Kidney epithelial cell (primary cell): ENCODE data around the gene TMEM178B. TPM values are rescaled to one million over a fixed set of nuclear protein-coding genes. Genes with fewer than 3 reads are reported as not detected.

Experiments
- DNase-seq: peaks from one replicate; pipeline ENCODE4 v3.0.0-alpha.2; 2010; ENCODE audit warnings: low read depth
- H3K27me3 ChIP-seq: 2 replicates; pipeline ENCODE4 v1.6.0; 2011; ENCODE audit warnings: low read length; ENCODE audit not compliant: control insufficient read depth, insufficient read depth
- H3K36me3 ChIP-seq: 2 replicates; pipeline ENCODE4 v1.5.1; 2011; ENCODE audit warnings: low read length; ENCODE audit not compliant: control insufficient read depth, insufficient read depth
- H3K4me3 ChIP-seq: 2 replicates; pipeline ENCODE4 v1.5.1; 2011; ENCODE audit warnings: low read depth, mild to moderate bottlenecking, control low read depth, low read length
- total RNA-seq: library from RNA; depleted of rRNA; stranded (reverse); fragments of >200 nt; gene quantifications from 2 replicates; pipeline ENCODE4 v1.2.3, GENCODE V29; 2015
- TF ChIP-seq, protein P1 (sequence below): IDR thresholded peaks from 2 replicates; pipeline ENCODE4 v1.5.1; 2011; ENCODE audit warnings: mild to moderate bottlenecking, moderate library complexity, low read length, control low read depth, inconsistent platforms; ENCODE audit not compliant: insufficient read depth, poor library complexity, severe bottlenecking

The TMEM178B gene
- total RNA-seq, 1 donor from 2014 or later: 9.7 TPM

DNA sequence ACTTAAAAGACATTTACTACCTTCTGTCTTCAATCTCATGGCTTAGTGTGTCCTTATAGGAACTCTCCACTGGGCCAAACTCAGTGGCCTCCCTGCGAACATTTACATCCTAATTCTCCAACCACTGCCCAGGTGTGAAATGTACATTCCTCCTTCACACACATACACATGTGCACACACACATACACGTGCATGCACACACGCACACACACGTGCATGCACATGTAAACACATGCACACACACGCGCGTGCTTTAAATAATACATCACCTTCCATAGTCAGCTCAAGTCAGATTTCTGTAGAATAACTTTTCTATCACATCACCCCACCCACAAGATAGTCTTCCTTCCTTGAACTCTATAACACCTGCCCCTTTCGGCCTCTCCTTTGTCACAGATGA is 216.5 kb downstream of the TMEM178B start:
- no peak for DNase-seq
- Histone ChIP-seq H3K36me3 (no peaks in the 10 kb centered on the region), H3K27me3 (no peaks in the 10 kb centered on the region), H3K4me3 (no peak overlapping the region)
- TF ChIP-seq, protein P1, sequence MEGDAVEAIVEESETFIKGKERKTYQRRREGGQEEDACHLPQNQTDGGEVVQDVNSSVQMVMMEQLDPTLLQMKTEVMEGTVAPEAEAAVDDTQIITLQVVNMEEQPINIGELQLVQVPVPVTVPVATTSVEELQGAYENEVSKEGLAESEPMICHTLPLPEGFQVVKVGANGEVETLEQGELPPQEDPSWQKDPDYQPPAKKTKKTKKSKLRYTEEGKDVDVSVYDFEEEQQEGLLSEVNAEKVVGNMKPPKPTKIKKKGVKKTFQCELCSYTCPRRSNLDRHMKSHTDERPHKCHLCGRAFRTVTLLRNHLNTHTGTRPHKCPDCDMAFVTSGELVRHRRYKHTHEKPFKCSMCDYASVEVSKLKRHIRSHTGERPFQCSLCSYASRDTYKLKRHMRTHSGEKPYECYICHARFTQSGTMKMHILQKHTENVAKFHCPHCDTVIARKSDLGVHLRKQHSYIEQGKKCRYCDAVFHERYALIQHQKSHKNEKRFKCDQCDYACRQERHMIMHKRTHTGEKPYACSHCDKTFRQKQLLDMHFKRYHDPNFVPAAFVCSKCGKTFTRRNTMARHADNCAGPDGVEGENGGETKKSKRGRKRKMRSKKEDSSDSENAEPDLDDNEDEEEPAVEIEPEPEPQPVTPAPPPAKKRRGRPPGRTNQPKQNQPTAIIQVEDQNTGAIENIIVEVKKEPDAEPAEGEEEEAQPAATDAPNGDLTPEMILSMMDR: no peak

DNA sequence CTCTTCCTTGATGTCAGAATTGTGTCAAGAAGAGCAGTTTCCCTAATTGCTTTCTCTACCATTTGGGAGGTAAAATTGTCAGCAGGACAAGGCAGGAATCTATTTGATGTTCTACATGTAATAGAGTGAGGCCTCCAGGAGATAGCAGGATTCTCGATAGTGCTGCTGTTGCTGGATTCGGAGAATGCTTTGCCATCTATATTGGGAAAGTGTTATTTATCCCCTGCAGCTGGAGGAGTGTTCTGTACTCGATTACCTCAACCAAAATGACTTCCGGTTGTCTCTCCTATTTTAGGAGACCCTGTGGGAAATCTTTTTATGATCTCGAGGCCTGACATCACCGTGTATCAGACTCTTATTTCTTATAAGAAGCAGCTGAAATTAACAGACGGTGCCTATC is 217.1 kb downstream of the TMEM178B start:
- TF ChIP-seq, protein P1: no peak
- Histone ChIP-seq H3K4me3 (no peak overlapping the region), H3K27me3 (no peaks in the 10 kb centered on the region), H3K36me3 (no peaks in the 10 kb centered on the region)
- no peak for DNase-seq

DNA sequence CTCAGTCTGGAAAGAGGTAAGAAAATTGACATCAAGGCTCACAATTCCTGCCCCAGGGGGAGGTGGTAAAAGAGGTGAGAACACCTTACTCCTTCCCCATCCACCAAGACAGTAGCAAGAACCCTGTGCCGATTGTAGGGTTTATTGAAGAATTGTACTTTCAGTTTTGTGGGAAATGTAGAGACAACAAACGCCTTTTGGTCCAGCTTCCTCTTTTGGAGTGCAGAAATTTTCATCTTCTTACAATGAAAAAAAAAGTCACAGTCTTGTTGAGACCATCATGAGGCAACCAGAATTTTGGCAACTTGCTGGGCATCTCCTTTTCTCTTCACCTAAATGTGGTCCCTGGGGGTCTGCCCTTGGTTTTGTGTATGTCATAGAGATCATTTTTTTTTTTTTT is 217.7 kb downstream of the TMEM178B start:
- no peak for DNase-seq
- Histone ChIP-seq H3K4me3 (no peak overlapping the region), H3K27me3 (no peaks in the 10 kb centered on the region), H3K36me3 (no peaks in the 10 kb centered on the region)
- TF ChIP-seq, protein P1: no peak

DNA sequence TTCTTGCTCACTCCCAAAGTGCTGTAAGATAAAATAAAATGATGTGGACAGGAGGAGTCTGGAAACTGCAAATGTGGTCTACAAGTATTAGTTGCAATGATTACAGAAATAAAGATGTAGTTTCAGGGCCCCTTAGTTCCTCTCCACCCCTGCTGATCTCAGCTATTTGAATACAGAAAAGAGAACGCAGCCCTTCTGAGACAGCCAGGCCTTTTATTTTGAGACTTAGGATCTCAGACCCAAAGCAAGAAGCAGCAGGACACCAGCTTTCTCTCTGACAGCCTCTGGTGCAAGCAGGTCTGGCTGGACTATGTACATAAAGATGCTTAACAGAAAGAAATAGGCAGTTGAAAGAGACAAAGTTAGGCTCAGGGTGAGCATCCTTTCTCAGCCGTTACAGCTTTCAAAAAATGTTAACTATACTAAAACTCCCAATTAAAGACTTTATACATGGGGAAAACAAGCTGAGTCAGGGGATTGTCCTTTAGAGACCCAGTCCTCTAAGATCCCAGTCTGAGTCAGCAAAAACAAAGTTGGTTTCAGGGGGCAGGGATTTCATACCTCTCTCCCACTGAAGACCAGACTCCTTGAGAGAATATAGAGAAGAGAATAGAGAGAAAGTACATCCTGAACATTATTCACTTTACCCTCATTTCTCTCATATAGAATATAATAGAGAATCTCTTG is 220.4 kb downstream of the TMEM178B start:
- TF ChIP-seq, protein P1: no peak
- no peaks in the 10 kb centered on the region for H3K27me3 ChIP-seq
- DNase-seq: no peak
- H3K36me3 ChIP-seq: no peaks in the 10 kb centered on the region
- no peak overlapping the region for H3K4me3 ChIP-seq

DNA sequence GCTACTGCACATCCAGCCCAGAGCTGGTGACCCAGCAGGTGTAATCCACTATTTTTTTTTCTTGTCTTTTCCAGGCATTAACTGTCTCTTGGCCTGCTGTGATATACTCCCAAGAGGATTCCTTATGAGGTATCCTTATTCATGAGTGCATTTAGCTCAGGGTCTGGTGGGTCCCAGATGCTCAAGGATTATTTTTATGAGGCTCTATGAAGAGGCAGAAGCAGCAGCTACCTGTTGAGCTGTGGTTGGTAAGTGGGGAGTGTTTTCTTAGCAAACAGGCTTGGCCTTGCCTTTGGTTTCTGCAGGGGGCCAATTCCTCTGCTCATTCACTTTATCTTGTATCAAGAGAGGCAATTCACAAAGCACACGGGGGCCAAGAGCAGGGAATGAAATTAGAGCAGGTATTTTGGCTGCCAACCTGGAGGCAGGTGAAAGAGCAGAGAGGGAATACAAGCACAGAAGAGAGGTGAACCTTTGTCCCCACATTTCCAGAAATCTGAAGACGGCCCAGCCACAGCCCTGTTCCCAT is 221.6 kb downstream of the TMEM178B start:
- DNase-seq: no peak
- no peaks in the 10 kb centered on the region for H3K36me3 ChIP-seq
- TF ChIP-seq, protein P1: no peak
- H3K27me3 ChIP-seq: no peaks in the 10 kb centered on the region
- no peak overlapping the region for H3K4me3 ChIP-seq

DNA sequence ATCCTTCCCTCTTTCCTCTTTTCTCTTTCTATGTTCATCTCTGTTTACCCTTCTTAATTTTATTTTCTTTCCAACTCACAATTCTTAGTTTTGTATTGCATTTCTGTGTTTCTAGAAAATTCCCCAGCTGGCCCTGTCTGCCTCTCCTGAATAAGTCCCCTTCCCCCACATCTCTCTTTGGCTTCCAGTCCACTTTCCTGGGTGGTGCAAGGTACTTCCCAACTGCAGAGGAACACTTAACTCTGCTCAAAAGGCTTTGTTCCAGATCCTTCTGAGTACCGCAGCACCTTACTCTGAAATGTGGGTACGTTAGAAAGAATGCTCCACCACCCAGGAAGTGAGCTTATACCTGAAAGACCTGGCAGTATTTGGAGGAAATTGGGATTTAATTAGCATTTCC is 227.0 kb downstream of the TMEM178B start:
- no peaks in the 10 kb centered on the region for H3K36me3 ChIP-seq
- TF ChIP-seq, protein P1: no peak
- no peak for DNase-seq

More for the DNA sequence above, 227.0 kb downstream of the TMEM178B start:
- no peak overlapping the region for H3K4me3 ChIP-seq
- H3K27me3 ChIP-seq: no peaks in the 10 kb centered on the region
